ENCODE measurements around the gene DESI1.
"Not testable (repeated sequence)": the region's sequence is repeated elsewhere in the genome, so short reads cannot be mapped to it uniquely, and the experiment has no call there.

The DESI1 gene

DNA sequence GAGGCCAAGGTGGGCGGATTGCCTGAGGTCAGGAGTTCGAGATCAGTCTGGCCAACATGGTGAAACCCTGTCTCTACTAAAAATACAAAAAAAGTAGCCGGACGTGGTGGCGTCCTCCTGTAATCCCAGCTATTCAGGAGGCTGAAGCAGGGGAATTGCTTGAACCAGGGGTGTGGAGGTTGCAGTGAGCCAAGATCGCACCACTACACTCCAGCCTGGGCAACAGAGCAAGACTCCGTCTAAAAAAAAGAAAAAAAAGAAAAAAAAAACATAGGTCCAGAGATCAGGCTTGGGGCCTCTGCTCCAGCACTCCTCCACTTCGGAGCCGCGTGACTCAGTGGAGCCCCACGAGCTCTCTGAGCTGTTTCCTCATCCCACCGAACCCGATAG is 62.6 kb downstream of the DESI1 start:
- DNase-seq (ENCODE audit: low read depth in 2 of 2) = not testable (repeated sequence)

DNA sequence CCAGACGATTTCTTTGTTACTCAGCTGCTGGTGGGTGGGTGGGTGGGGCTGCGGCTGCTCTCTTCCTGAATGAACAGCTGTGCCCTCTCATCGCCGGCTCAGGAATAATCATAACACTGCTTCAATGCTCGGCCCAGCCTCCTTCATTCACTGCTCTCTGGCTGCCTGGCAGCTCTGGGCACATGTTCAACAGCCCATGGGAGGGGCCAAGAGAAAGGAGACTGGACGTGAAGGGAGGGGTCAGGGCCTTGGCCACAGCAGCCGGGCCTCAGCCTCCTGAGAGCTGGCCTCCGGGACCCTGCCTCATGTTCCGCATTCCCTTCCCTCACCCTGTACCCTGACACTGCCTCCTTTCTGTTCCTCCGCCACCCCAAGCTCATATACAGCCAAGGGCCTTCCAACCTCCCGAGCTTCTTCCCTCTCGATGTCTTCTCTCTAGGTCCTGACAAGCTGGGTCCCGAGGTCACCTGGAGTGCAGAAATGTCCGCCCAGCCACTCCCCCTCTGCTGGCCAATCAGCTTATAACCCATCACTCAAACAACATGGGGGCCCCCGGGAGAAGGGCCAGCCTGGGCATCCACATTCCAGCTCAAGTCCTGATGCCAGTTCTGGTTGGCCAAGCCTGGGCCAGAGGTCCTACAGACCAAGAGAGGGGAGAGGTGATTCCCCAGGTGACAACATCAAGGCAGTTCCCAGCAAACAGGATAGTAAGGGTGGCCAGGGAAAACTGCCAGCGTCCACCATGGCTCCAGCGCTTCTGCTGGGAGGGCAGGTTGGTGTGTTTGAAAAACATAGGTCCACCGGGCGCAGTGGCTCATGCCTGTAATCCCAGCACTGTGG is 63.2 kb downstream of the DESI1 start:
- DNase-seq (ENCODE audit: low read depth in 2 of 2) = no peak

DNA sequence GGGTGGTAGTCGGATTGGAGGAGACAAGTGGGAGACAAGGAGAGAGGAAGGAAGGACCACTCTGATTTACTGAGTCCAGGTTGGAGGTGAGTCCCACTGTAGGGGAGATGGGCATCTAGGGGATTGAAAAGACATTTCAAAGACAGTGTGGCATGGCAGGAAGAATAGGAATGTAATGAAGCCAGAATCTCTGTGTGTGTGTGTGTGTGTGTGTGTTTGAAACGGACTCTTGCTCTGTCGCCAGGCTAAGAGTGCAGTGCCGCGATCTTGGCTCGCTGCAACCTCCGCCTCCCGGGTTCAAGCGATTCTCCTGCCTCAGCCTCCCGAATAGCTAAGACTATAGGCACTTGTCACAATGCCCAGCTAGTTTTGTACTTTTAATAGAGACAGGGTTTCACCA is 64.3 kb downstream of the DESI1 start:
- no peak for DNase-seq (ENCODE audit: low read depth in 2 of 2)

DNA sequence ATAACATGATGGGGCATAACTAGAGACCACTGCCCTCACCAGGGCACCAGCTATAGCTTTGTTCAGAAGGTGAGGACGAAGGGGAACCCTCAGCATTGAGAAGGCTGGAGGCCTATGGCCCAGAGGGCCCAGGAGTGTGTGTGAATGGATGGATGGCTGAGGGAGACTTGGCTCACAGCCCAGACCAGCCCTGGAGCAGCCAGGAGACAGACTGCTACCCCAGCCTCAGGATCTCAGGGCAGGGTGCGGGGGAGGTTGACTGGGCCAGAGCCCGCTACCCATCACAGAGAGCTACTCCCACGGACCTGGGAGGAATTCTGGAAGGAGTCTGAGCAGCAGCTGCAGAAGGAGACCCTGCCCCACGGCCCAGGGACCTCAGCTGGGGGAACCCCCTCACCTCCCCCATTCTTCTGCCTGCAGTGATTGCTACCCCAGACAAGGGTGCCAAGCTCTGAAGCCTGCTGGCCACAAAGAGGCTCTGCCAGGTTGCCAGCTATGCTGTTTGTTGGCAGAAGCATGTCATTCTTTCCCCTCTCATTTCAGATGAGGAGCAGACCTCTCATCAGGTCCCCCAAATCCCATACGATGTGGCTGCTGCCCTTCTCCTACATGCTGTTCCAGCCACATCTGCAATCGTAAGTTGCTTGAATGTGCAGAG is 65.4 kb downstream of the DESI1 start:
- DNase-seq (ENCODE audit: low read depth in 2 of 2) = no peak

DNA sequence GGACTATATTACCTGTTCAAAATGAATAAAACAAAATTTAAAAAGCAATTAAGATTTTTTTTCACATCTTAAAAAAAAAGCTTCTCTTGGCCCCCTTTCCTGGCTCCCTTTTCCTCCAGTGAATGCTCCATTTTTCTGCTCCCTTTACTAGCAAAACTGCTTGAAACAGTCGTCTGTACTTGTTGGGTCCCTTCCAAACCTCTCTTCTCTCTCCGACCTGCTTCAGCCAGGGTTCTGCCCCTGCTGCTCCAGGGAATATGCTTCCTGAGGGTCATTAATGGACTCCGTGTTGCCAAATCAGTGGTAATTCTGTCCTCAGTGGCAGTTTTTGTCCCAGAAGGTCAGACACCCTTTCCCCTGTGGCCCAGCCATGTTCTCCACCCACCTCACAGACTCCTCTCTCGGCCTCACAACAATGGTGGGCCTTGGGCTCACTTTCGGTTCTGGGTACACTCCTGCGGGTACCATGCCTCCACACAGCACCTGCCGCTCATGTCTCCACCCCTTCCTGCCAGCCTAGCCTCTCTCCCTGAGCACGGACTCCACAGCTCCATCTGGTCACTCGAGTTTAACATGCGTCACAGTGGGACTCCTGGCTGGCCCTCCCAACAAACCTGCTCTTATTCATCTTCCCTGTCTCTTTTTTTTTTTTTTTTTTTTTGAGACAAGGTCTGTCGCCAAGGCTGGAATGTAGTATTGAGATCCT is 68.8 kb downstream of the DESI1 start:
- DNase-seq (ENCODE audit: low read depth in 2 of 2) = no peak

DNA sequence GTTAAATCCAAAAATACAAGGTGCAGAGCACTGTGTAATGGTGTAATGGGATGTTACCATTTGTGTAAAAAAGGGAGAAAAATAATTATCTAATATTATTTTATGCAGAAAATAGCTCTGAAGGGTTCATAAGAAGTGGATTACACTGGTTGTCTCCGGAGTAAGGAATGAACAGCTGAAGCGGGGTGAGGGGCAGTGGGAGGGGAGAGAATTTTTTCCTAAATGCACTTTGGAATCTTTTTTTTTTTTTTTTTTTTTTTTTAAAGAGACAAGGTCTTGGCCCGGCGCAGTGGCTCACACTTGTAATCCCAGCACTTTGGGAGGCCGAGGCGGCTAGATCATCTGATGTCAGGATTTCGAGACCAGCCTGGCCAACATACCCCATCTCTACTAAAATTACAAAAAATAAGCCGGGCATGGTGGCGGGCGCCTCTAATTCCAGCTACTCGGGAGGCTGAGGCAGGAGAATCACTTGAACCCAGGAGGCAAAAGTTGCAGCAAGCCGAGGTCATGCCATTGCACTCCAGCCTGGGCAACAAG is 69.8 kb downstream of the DESI1 start:
- DNase-seq (ENCODE audit: low read depth in 2 of 2) = no peak

DNA sequence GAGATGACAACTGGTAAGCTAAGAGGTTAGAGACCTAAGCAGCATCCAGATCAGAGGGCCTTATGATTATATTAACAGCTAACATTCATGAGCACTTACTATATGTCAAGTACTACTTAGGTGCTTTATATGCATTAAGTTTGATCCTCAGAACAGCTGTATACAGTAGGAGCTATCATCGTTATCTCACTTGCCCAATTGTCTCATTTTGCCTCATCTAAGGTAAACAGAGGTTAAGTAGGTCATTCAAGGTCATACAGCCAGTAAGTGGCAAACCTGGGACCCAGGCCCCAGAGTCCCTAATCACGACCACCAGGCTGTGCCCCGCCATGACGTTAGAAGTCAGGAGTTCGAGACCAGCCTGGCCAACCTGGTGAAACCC is 72.0 kb downstream of the DESI1 start:
- DNase-seq (ENCODE audit: low read depth in 2 of 2) = no peak

Measured in activated CD4-positive, alpha-beta T cell treated with anti-CD3 and anti-CD28 coated beads for 24 hours (primary cell).